ENCODE results near the gene UQCRHL.

The UQCRHL gene

GRCh38 chr1:15826810-15827507 is 19.5 kb upstream of the UQCRHL start:
- TF ChIP-seq POLR2A (IDR thresholded peaks at IDR 0.05; ENCODE audit: low read length), result no peak
- no peak for TF ChIP-seq GATA1 (IDR thresholded peaks at IDR 0.05; ENCODE audit: low read depth, low read length)
- DNase-seq, result no peak

- TF ChIP-seq GATA1 (IDR thresholded peaks at IDR 0.05; ENCODE audit: low read depth, low read length) (no peak), POLR2A (IDR thresholded peaks at IDR 0.05; ENCODE audit: low read length) (no peak)
- no peak for DNase-seq
These were observed 18.4 kb upstream of the UQCRHL start for GRCh38 chr1:15825800-15826199.

- no peak for TF ChIP-seq POLR2A (IDR thresholded peaks at IDR 0.05; ENCODE audit: low read length)
- TF ChIP-seq GATA1 (IDR thresholded peaks at IDR 0.05; ENCODE audit: low read depth, low read length), result no peak
- no peak for DNase-seq
These were observed 13.0 kb upstream of the UQCRHL start for GRCh38 chr1:15820478-15820877.

- no peak for TF ChIP-seq POLR2A (IDR thresholded peaks at IDR 0.05; ENCODE audit: low read length)
- no peak for TF ChIP-seq GATA1 (IDR thresholded peaks at IDR 0.05; ENCODE audit: low read depth, low read length)
- no peak for DNase-seq
These were observed 9.2 kb upstream of the UQCRHL start for GRCh38 chr1:15816674-15817073.

GRCh38 chr1:15810073-15810472 is 2.6 kb upstream of the UQCRHL start:
- TF ChIP-seq GATA1 (IDR thresholded peaks at IDR 0.05; ENCODE audit: low read depth, low read length), result no peak
- TF ChIP-seq POLR2A (IDR thresholded peaks at IDR 0.05; ENCODE audit: low read length), result no peak
- no peak for DNase-seq

- no peak for TF ChIP-seq POLR2A (IDR thresholded peaks at IDR 0.05; ENCODE audit: low read length)
- TF ChIP-seq GATA1 (IDR thresholded peaks at IDR 0.05; ENCODE audit: low read depth, low read length), result no peak
- no peak for DNase-seq
These were observed 1.5 kb upstream of the UQCRHL start for GRCh38 chr1:15808955-15809354.

- DNase-seq, result no peak
- no peak for TF ChIP-seq GATA1 (IDR thresholded peaks at IDR 0.05; ENCODE audit: low read depth, low read length)
- no peak for TF ChIP-seq POLR2A (IDR thresholded peaks at IDR 0.05; ENCODE audit: low read length)
These were observed 328 bp downstream of the UQCRHL start for GRCh38 chr1:15807121-15807520.

- DNase-seq, result no peak
- TF ChIP-seq GATA1 (IDR thresholded peaks at IDR 0.05; ENCODE audit: low read depth, low read length) (no peak), POLR2A (IDR thresholded peaks at IDR 0.05; ENCODE audit: low read length) (no peak)
These were observed 3.4 kb downstream of the UQCRHL start for GRCh38 chr1:15804060-15804459.

- TF ChIP-seq POLR2A (IDR thresholded peaks at IDR 0.05; ENCODE audit: low read length) (no peak), GATA1 (IDR thresholded peaks at IDR 0.05; ENCODE audit: low read depth, low read length) (no peak)
- DNase-seq, result peak; percentile 32 to 58
These were observed 4.1 kb downstream of the UQCRHL start for GRCh38 chr1:15803380-15803779.

- TF ChIP-seq GATA1 (IDR thresholded peaks at IDR 0.05; ENCODE audit: low read depth, low read length), result no peak
- TF ChIP-seq POLR2A (IDR thresholded peaks at IDR 0.05; ENCODE audit: low read length), result no peak
- no peak for DNase-seq
These were observed 5.0 kb downstream of the UQCRHL start for GRCh38 chr1:15802234-15802965.

GRCh38 chr1:15799928-15800835 is 7.3 kb downstream of the UQCRHL start:
- no peak for DNase-seq
- TF ChIP-seq GATA1 (IDR thresholded peaks at IDR 0.05; ENCODE audit: low read depth, low read length) (no peak), POLR2A (IDR thresholded peaks at IDR 0.05; ENCODE audit: low read length) (no peak)

- no peak for DNase-seq
- TF ChIP-seq GATA1 (IDR thresholded peaks at IDR 0.05; ENCODE audit: low read depth, low read length), result no peak
- no peak for TF ChIP-seq POLR2A (IDR thresholded peaks at IDR 0.05; ENCODE audit: low read length)
These were observed 8.2 kb downstream of the UQCRHL start for GRCh38 chr1:15799004-15799867.
